ENCODE results near the gene NGDN.

Gene NGDN

DNA sequence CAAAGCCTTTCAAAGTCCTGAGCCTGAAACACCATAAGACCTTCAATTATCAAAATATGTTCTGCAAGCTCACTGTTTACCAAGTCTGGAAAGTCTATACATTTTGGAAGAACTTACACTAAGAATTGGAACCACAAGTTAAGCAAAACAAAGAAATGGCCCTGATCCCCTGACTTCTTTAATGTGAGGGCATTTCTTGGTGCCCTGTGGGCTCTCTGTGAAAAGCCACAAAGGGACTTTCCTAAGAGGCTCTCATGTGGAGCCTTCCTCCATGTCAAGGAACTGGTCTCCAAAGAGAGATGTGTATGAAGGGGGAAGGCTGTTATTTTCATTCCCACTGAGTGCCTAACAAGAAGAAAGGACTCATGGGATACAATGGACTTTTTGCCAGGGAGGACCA lies 47.9 kb upstream of the NGDN start:
- ChIA-PET CTCF (no interaction called here), POLR2A (no interaction called here)
- no peak overlapping the region for H3K27ac ChIP-seq (ENCODE audit: extremely low read depth, low read depth, low read length)
- H3K36me3 ChIP-seq (ENCODE audit: control insufficient read depth in 2 of 2, insufficient read depth in 1 of 2, low read length in 2 of 2), result no peaks in the 10 kb centered on the region
- H3K4me1 ChIP-seq (ENCODE audit: control insufficient read depth, insufficient read depth, low read length), result no peaks in the 10 kb centered on the region
- TF ChIP-seq ZNF350 (tag by site-specific recombination; IDR thresholded peaks at IDR 0.05) (no peak), ZNF692 (tag by site-specific recombination; IDR thresholded peaks at IDR 0.05) (no peak), ZNF654 (tag by site-specific recombination; IDR thresholded peaks at IDR 0.05; ENCODE audit: low read depth) (no peak)
- TF ChIP-seq, protein P1, sequence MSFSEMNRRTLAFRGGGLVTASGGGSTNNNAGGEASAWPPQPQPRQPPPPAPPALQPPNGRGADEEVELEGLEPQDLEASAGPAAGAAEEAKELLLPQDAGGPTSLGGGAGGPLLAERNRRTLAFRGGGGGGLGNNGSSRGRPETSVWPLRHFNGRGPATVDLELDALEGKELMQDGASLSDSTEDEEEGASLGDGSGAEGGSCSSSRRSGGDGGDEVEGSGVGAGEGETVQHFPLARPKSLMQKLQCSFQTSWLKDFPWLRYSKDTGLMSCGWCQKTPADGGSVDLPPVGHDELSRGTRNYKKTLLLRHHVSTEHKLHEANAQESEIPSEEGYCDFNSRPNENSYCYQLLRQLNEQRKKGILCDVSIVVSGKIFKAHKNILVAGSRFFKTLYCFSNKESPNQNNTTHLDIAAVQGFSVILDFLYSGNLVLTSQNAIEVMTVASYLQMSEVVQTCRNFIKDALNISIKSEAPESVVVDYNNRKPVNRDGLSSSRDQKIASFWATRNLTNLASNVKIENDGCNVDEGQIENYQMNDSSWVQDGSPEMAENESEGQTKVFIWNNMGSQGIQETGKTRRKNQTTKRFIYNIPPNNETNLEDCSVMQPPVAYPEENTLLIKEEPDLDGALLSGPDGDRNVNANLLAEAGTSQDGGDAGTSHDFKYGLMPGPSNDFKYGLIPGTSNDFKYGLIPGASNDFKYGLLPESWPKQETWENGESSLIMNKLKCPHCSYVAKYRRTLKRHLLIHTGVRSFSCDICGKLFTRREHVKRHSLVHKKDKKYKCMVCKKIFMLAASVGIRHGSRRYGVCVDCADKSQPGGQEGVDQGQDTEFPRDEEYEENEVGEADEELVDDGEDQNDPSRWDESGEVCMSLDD (tag by site-specific recombination; IDR thresholded peaks at IDR 0.05), result no peak
- H3K9me3 ChIP-seq (ENCODE audit: control insufficient read depth, insufficient read depth, low read depth, low read length), result no peaks in the 10 kb centered on the region
- no peak overlapping the region for H3K4me3 ChIP-seq (ENCODE audit: low read depth, low read length)

DNA sequence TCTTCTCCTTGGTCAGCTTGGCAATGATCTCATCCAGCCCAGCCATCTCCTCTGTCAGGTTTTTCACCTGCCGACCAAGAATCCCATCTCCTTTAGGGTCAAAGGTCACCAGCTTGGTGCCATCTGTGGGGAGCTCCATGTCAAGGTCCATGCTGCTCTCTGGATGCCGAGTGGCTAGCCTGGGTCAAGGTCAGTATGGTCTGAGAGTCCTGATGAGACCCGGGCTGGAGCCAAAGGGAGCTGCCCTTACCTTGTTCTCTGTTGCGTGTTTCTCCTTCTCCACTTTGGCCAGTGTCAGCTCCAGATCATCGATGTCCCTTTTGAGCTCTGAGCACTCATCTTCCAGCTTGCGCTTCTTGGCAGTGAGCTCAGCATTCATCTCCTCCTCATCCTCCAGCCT lies 45.8 kb upstream of the NGDN start:
- POLR2A ChIA-PET, result no interaction called here
- no peaks in the 10 kb centered on the region for H3K9me3 ChIP-seq (ENCODE audit: control insufficient read depth, insufficient read depth, low read depth, low read length)
- H3K27ac ChIP-seq (ENCODE audit: extremely low read depth, low read depth, low read length), result no peak overlapping the region
- TF ChIP-seq ZNF404 (tag by site-specific recombination; IDR thresholded peaks at IDR 0.05) (no peak), ZNF157 (tag by site-specific recombination; IDR thresholded peaks at IDR 0.05) (no peak), ZNF239 (tag by site-specific recombination; IDR thresholded peaks at IDR 0.05) (no peak), ZNF398 (tag by site-specific recombination; IDR thresholded peaks at IDR 0.05) (no peak), ZNF501 (tag by site-specific recombination; IDR thresholded peaks at IDR 0.05) (no peak), ZNF146 (tag by site-specific recombination; IDR thresholded peaks at IDR 0.05) (no peak), BCL11A (tag by site-specific recombination; IDR thresholded peaks at IDR 0.05; ENCODE audit: low read depth) (no peak), EGR2 (tag by site-specific recombination; IDR thresholded peaks at IDR 0.05; ENCODE audit: low read depth) (no peak), ELK4 (IDR thresholded peaks at IDR 0.05; ENCODE audit: borderline replicate concordance, low read depth, low read length) (no peak), TRIM28 (IDR thresholded peaks at IDR 0.05; ENCODE audit: borderline replicate concordance, low read length) (no peak), ZNF660 (tag by site-specific recombination; IDR thresholded peaks at IDR 0.05) (no peak), MYNN (tag by site-specific recombination; IDR thresholded peaks at IDR 0.05; ENCODE audit: borderline replicate concordance) (no peak), KLF10 (tag by site-specific recombination; IDR thresholded peaks at IDR 0.05) (no peak), ZXDB (tag by site-specific recombination; IDR thresholded peaks at IDR 0.05) (no peak), ZNF791 (tag by site-specific recombination; IDR thresholded peaks at IDR 0.05) (no peak), SP3 (tag by site-specific recombination; IDR thresholded peaks at IDR 0.05) (no peak)
- H3K4me1 ChIP-seq (ENCODE audit: control insufficient read depth, insufficient read depth, low read length), result no peaks in the 10 kb centered on the region
- H3K4me3 ChIP-seq (ENCODE audit: low read depth, low read length), result no peak overlapping the region
- no peaks in the 10 kb centered on the region for H3K36me3 ChIP-seq (ENCODE audit: control insufficient read depth in 2 of 2, insufficient read depth in 1 of 2, low read length in 2 of 2)
- CTCF ChIA-PET, result interaction anchor here (0.7 kb wide), 1 partner anchor 12 kb away, joined by 6 read pairs; no protein-coding TSS in a partner anchor
